ENCODE results near the gene TRAP1. TPM values are rescaled to one million over a fixed set of nuclear protein-coding genes. Genes with fewer than 3 reads are reported as not detected.

Gene TRAP1
- total RNA-seq, 1 donor from 2014 or later = 67.0 TPM

DNA sequence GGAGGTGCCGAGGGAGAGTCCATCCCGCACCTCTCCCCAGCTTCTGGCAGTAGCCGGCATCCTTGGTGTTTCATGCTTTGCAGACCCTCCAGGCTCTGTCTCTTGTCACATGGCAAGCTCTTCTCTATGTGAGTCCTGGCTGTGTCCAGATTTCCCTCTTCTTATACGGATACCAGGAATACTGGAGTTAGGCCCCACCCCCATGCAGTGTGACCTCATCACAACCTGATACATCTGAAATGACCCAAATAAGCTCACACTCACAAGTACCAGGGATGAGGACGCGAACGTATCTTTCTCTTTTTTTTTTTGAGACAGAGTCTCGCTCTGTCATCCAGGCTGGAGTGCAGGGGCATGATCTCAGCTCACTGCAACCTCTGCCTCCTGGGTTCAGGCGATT, 23.3 kb downstream of the TRAP1 start:
- ATAC-seq = no peak
- H3K27me3 ChIP-seq = no peaks in the 10 kb centered on the region
- H3K36me3 ChIP-seq = no peaks in the 10 kb centered on the region
- DNase-seq = no peak
- peaks cover 12% of the 10 kb centered on the region for H3K4me1 ChIP-seq
- intact Hi-C loops (cut with DNase I) = no loop called here
- H3K9me3 ChIP-seq = no peaks in the 10 kb centered on the region
- TF ChIP-seq, protein P1, sequence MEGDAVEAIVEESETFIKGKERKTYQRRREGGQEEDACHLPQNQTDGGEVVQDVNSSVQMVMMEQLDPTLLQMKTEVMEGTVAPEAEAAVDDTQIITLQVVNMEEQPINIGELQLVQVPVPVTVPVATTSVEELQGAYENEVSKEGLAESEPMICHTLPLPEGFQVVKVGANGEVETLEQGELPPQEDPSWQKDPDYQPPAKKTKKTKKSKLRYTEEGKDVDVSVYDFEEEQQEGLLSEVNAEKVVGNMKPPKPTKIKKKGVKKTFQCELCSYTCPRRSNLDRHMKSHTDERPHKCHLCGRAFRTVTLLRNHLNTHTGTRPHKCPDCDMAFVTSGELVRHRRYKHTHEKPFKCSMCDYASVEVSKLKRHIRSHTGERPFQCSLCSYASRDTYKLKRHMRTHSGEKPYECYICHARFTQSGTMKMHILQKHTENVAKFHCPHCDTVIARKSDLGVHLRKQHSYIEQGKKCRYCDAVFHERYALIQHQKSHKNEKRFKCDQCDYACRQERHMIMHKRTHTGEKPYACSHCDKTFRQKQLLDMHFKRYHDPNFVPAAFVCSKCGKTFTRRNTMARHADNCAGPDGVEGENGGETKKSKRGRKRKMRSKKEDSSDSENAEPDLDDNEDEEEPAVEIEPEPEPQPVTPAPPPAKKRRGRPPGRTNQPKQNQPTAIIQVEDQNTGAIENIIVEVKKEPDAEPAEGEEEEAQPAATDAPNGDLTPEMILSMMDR (IDR thresholded peaks at IDR 0.05) = no peak
- no peak overlapping the region for H3K27ac ChIP-seq
- H3K4me3 ChIP-seq = no peak overlapping the region

DNA sequence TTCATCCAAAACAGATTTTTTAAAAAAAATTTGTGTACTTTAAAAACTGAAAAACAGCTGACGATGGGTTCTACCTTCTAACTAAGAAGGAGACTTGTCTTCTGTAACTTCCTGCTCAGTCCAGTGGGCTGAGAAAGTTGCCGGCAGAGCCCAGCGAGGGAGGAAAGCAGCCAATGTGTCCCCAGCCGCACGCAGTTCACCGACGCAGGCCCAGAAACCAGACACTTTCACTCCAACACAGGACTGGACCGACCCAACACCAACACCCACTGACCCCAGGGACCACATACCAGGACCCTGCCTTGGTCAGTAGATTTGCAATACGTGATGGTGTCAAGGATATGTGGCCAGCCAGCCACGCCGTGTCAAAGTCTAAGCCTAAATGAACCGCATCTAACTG, 25.6 kb downstream of the TRAP1 start:
- ATAC-seq (no peak), DNase-seq (no peak)
- Histone ChIP-seq H3K27ac (no peak overlapping the region), H3K27me3 (no peaks in the 10 kb centered on the region), H3K36me3 (peaks cover 13% of the 10 kb centered on the region), H3K9me3 (no peaks in the 10 kb centered on the region), H3K4me3 (no peak overlapping the region), H3K4me1 (peaks cover 12% of the 10 kb centered on the region)
- intact Hi-C loops (cut with DNase I) = no loop called here
- TF ChIP-seq, protein P1 (IDR thresholded peaks at IDR 0.05) = no peak

DNA sequence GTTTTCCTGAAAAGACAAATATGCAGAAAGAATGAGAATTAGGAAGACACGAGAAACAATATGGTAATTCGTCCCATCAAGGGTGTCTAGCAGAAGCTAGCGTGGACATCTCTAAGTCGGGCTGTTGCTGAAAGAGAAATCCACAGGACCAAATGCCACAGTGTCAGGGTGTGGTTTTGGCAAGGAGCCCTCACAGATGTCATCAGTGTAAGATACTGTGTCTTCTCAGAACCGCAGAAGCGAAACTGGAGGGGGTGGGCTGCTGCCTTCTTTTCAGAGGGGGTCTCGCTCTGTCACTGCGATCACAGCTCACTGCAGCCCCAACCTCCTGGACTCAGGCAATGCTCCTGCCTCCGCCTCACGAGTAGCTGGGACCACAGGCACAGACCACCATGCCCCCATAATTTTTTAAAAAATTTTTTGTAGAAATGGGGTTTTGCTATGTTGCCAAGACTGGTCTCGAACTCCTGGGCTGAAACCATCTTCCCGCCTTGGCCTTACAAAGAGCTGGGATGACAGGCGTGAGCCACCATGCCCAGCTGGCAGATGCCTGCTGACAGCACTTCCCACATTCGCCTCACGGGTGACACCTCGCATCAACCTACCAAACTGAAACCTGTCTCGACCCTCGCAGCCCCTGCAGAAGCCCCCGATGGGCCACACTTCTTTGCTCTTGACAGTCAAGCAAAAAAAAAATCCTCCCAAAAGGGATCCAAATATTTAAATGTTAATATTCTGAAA, 26.2 kb downstream of the TRAP1 start:
- intact Hi-C loops (cut with DNase I) = no loop called here
- no peak for DNase-seq
- H3K36me3 ChIP-seq = peaks cover 19% of the 10 kb centered on the region
- peaks cover 12% of the 10 kb centered on the region for H3K4me1 ChIP-seq
- H3K9me3 ChIP-seq = no peaks in the 10 kb centered on the region
- peak overlapping the region; percentile 43 for H3K4me3 ChIP-seq
- no peak for ATAC-seq
- no peak overlapping the region for H3K27ac ChIP-seq
- no peaks in the 10 kb centered on the region for H3K27me3 ChIP-seq
- TF ChIP-seq, protein P1 (IDR thresholded peaks at IDR 0.05) = no peak

DNA sequence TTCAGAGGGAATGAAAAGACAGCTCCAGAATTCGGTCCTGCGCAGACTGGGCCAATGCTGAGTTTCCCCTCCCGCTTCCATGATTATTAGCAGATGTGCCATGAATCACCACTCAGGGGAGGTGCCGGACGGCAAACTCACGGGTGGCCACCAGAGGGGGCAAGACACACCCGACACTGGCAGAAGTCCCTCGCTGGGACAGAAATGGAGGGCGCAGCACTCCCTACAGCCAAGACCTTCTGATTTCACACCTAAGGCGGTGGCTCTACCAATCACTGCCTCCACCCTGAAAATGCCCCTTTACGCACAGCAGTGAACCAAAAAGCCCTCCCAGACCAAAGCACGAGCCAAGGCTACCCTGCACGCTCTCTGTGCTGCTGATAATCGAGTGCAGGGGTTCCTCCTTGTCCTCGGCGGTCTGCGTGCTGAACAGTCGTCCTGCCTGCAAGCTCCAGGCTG, 26.8 kb downstream of the TRAP1 start:
- peak; percentile 99 for ATAC-seq
- intact Hi-C loops (cut with DNase I) = no loop called here
- Histone ChIP-seq H3K27ac (no peak overlapping the region), H3K4me1 (peaks cover 12% of the 10 kb centered on the region), H3K36me3 (peaks cover 26% of the 10 kb centered on the region), H3K9me3 (no peaks in the 10 kb centered on the region), H3K4me3 (peak overlapping the region; percentile 43), H3K27me3 (no peaks in the 10 kb centered on the region)
- peak; percentile 92 for DNase-seq
- TF ChIP-seq, protein P1 (IDR thresholded peaks at IDR 0.05) = peak; percentile 93

DNA sequence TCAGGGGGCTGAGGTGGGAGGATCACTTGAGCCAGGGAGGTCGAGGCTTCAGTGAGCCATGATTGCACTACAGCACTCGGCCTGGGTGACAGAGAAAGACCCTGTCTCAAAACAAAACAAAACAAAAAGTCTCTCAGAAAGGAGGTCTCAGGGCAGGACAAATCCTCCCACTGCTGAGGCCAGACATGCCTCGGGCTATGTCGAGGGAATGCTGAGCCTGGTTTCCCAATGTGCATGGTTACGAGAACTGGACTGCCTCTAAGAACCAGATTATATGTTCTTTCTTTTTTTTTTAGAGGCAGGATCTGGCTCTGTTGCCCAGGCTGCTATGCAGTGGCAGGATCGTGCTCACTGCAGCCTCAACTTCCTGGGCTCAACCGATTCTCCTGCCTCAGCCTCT, 27.6 kb downstream of the TRAP1 start:
- intact Hi-C loops (cut with DNase I) = no loop called here
- ATAC-seq = no peak
- H3K27ac ChIP-seq = no peak overlapping the region

More for the DNA sequence above, 27.6 kb downstream of the TRAP1 start:
- no peaks in the 10 kb centered on the region for H3K9me3 ChIP-seq
- no peak for DNase-seq
- peaks cover 33% of the 10 kb centered on the region for H3K36me3 ChIP-seq
- H3K4me1 ChIP-seq = peaks cover 12% of the 10 kb centered on the region
- H3K4me3 ChIP-seq = no peak overlapping the region
- TF ChIP-seq, protein P1 (IDR thresholded peaks at IDR 0.05) = no peak
- no peaks in the 10 kb centered on the region for H3K27me3 ChIP-seq
